CD14-positive monocyte (primary cell): Measurements from ENCODE around the gene ALDH7A1. TPM values are rescaled to one million over a fixed set of nuclear protein-coding genes. Genes with fewer than 3 reads are reported as not detected.

Experiments used
- DNase-seq, 3 donors: peaks; one replicate each; pipeline ENCODE4 v3.0.0-alpha.2; 2011 to 2022
- H2AFZ ChIP-seq: 2 replicates; pipeline ENCODE4 v1.6.0; 2012; ENCODE audit warnings: mild to moderate bottlenecking, low read depth, low read length, inconsistent platforms; ENCODE audit not compliant: insufficient read depth, poor library complexity, severe bottlenecking
- H3K27ac ChIP-seq, 2 donors: 1 replicate in 1 of 2; 2 replicates in 1 of 2; pipeline ENCODE4 v1.5.1; 2012 to 2013; ENCODE audit warnings: low read length in 2 of 2, control low read depth in 1 of 2, inconsistent platforms in 1 of 2, low read depth in 1 of 2, mild to moderate bottlenecking in 1 of 2
- H3K27me3 ChIP-seq, 2 donors: one replicate each; pipeline versions ENCODE4 v1.6.0 to v1.6.1; 2011 to 2013; ENCODE audit warnings: low read length in 2 of 2; ENCODE audit not compliant: control insufficient read depth in 2 of 2, insufficient read depth in 2 of 2
- H3K36me3 ChIP-seq, 2 donors: replicated peaks in 1 of 2; 1 replicate in 1 of 2; 2 replicates in 1 of 2; pipeline versions ENCODE4 v1.5.1 to v1.6.1; 2012 to 2013; ENCODE audit warnings: low read length in 2 of 2, control low read depth in 1 of 2, inconsistent platforms in 1 of 2, mild to moderate bottlenecking in 1 of 2; ENCODE audit not compliant: insufficient read depth in 2 of 2, control insufficient read depth in 1 of 2
- H3K4me1 ChIP-seq, 2 donors: 1 replicate in 1 of 2; 2 replicates in 1 of 2; pipeline versions ENCODE4 v1.5.1 to v1.6.1; 2012 to 2013; ENCODE audit warnings: low read length in 2 of 2, control low read depth in 1 of 2, inconsistent platforms in 1 of 2, mild to moderate bottlenecking in 1 of 2, moderate library complexity in 1 of 2; ENCODE audit not compliant: insufficient read depth in 2 of 2, control insufficient read depth in 1 of 2
- H3K4me2 ChIP-seq: replicated peaks from 2 replicates; pipeline ENCODE3; 2012; ENCODE audit warnings: low read length, moderate library complexity, mild to moderate bottlenecking; ENCODE audit not compliant: poor library complexity, severe bottlenecking; ENCODE audit errors: extremely low read depth
- H3K4me3 ChIP-seq, 3 experiments: fragments of 200-600 bp in 1 of 3; sonication (generic) in 1 of 3; replicated peaks in 1 of 3; 1 replicate in 2 of 3; 2 replicates in 1 of 3; pipeline ENCODE4 v1.5.1; 2011 to 2013; ENCODE audit warnings: low read length in 3 of 3, mild to moderate bottlenecking in 3 of 3, control low read depth in 2 of 3, low read depth in 2 of 3, inconsistent platforms in 1 of 3, moderate library complexity in 1 of 3
- H3K79me2 ChIP-seq: 2 replicates; pipeline ENCODE4 v1.6.0; 2012; ENCODE audit warnings: mild to moderate bottlenecking, control low read depth, inconsistent platforms, low read length, moderate library complexity; ENCODE audit not compliant: insufficient read depth
- H3K9ac ChIP-seq: 2 replicates; pipeline ENCODE4 v1.6.0; 2017; ENCODE audit warnings: low read length, mild to moderate bottlenecking; ENCODE audit not compliant: insufficient read depth, poor library complexity, severe bottlenecking
- H3K9me3 ChIP-seq, 2 donors: replicated peaks in 1 of 2; 1 replicate in 1 of 2; 2 replicates in 1 of 2; pipeline versions ENCODE4 v1.5.1 to v1.6.1; 2012 to 2013; ENCODE audit warnings: low read length in 2 of 2, control low read depth in 1 of 2; ENCODE audit not compliant: control insufficient read depth in 1 of 2, insufficient read depth in 1 of 2
- H4K20me1 ChIP-seq: 2 replicates; pipeline ENCODE4 v1.6.0; 2012; ENCODE audit warnings: mild to moderate bottlenecking, low read length, control low read depth, moderate library complexity; ENCODE audit not compliant: insufficient read depth
- H3K27ac Mint-ChIP-seq, 7 donors: one replicate each; pipeline ENCODE4 v1.8.0; 2020; ENCODE audit warnings: mild to moderate bottlenecking in 7 of 7, mixed read lengths in 7 of 7, moderate library complexity in 6 of 7, inconsistent platforms in 2 of 7
- H3K27me3 Mint-ChIP-seq, 3 donors: one replicate each; pipeline ENCODE4 v1.8.0; 2021 to 2022; ENCODE audit warnings: low read depth in 3 of 3, mild to moderate bottlenecking in 3 of 3, mixed read lengths in 3 of 3, moderate library complexity in 3 of 3, inconsistent platforms in 1 of 3
- H3K36me3 Mint-ChIP-seq, 2 donors: one replicate each; pipeline ENCODE4 v1.8.0; 2020; ENCODE audit warnings: mixed read lengths in 2 of 2, inconsistent platforms in 1 of 2, mild to moderate bottlenecking in 1 of 2
- H3K4me1 Mint-ChIP-seq: one replicate; pipeline ENCODE4 v1.8.0; 2020; ENCODE audit warnings: mild to moderate bottlenecking, mixed read lengths
- H3K4me3 Mint-ChIP-seq, 2 donors: one replicate each; pipeline ENCODE4 v1.8.0; 2020; ENCODE audit warnings: mild to moderate bottlenecking in 2 of 2, mixed read lengths in 2 of 2, moderate library complexity in 1 of 2
- H3K9me3 Mint-ChIP-seq, 7 donors: one replicate each; pipeline ENCODE4 v1.8.0; 2020 to 2022; ENCODE audit warnings: mixed read lengths in 7 of 7, mild to moderate bottlenecking in 6 of 7, moderate library complexity in 6 of 7, inconsistent platforms in 2 of 7
- WGBS: methylation state at CpG from one replicate; pipeline ENCODE4 v1.1.5; 2013; ENCODE audit warnings: missing lambda C conversion rate; ENCODE audit not compliant: insufficient coverage; 5-methylcytosine and 5-hydroxymethylcytosine counted together
- intact Hi-C, 2 donors: fragments of 100-400 bp; cut with micrococcal nuclease; formaldehyde crosslinking; loops; one replicate each; pipeline versions ENCODE4 v1.15.0 to v1.15.1; 2023
- polyA plus RNA-seq, 3 donors: library from polyadenylated mRNA; depleted of rRNA in 1 of 3; unstranded in 2 of 3; stranded (reverse) in 1 of 3; fragments of 300-500 nt in 2 of 3; fragments of >200 nt in 1 of 3; fragmentation: Illumina TruSeq in 2 of 3; gene quantifications; 1 replicate in 2 of 3; 2 replicates in 1 of 3; pipeline ENCODE4 v1.2.3, GENCODE V29; 2012 to 2021
- TF ChIP-seq, protein P1 (sequence below): fragments of 200-600 bp; IDR thresholded peaks from one replicate; pipeline ENCODE4 v1.8.0; 2022; ENCODE audit warnings: antibody characterized with exemption, mild to moderate bottlenecking

The ALDH7A1 gene
- polyA plus RNA-seq, 3 donors = 0.44 to 0.67 (median 0.59) TPM

DNA sequence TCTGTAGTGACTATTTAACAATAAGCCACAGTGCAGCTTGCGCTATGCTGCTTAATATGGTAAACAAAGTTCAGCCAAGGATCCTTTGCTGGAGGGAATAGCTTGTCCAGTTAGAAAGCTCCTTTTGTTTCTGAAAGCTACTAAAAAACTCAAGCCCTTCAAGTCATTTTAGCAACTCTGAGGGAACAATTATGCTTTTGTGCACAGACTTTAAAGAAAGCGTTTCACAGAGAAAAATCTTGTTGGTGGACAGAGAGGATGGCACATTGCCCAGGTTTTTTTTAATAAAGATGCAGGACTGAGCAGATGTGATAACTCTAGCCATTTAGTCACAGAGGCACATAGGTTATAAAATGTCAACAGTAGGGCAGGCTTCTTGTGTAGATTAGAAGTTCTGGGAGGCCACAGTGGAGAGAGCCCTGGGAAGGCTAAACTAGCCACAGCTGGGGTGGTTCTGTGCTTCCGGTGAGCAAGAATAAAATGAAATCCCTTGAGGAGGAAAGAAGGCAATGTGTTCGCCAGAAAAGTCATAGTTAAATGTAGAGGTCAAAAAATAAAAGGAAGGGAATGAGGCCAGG, 63.4 kb downstream of the ALDH7A1 start:
- H2AFZ ChIP-seq = no peak overlapping the region
- 100% methylated on average over 1 of the region's 4 CpGs for WGBS
- TF ChIP-seq, protein P1, sequence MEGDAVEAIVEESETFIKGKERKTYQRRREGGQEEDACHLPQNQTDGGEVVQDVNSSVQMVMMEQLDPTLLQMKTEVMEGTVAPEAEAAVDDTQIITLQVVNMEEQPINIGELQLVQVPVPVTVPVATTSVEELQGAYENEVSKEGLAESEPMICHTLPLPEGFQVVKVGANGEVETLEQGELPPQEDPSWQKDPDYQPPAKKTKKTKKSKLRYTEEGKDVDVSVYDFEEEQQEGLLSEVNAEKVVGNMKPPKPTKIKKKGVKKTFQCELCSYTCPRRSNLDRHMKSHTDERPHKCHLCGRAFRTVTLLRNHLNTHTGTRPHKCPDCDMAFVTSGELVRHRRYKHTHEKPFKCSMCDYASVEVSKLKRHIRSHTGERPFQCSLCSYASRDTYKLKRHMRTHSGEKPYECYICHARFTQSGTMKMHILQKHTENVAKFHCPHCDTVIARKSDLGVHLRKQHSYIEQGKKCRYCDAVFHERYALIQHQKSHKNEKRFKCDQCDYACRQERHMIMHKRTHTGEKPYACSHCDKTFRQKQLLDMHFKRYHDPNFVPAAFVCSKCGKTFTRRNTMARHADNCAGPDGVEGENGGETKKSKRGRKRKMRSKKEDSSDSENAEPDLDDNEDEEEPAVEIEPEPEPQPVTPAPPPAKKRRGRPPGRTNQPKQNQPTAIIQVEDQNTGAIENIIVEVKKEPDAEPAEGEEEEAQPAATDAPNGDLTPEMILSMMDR = no peak
- no peaks in the 10 kb centered on the region for H3K79me2 ChIP-seq
- H3K27ac Mint-ChIP-seq = no peak overlapping the region
- peaks cover 0 to 2% (median 0%) of the 10 kb centered on the region in 7 donors for H3K9me3 Mint-ChIP-seq
- H3K4me2 ChIP-seq = no peak overlapping the region
- no peak overlapping the region for H3K27ac ChIP-seq
- H3K36me3 ChIP-seq = no peaks in the 10 kb centered on the region
- no peaks in the 10 kb centered on the region for H3K4me1 Mint-ChIP-seq
- no peak overlapping the region for H3K4me3 Mint-ChIP-seq
- intact Hi-C loops = no loop called here
- H4K20me1 ChIP-seq = no peaks in the 10 kb centered on the region
- H3K9me3 ChIP-seq = no peaks in the 10 kb centered on the region
- no peaks in the 10 kb centered on the region for H3K36me3 Mint-ChIP-seq
- H3K27me3 Mint-ChIP-seq = peaks cover 3 to 5% (median 3%) of the 10 kb centered on the region in 3 donors
- H3K9ac ChIP-seq = no peak overlapping the region
- H3K4me1 ChIP-seq = no peaks in the 10 kb centered on the region
- H3K27me3 ChIP-seq = no peaks in the 10 kb centered on the region
- no peak overlapping the region for H3K4me3 ChIP-seq
- no peak for DNase-seq

DNA sequence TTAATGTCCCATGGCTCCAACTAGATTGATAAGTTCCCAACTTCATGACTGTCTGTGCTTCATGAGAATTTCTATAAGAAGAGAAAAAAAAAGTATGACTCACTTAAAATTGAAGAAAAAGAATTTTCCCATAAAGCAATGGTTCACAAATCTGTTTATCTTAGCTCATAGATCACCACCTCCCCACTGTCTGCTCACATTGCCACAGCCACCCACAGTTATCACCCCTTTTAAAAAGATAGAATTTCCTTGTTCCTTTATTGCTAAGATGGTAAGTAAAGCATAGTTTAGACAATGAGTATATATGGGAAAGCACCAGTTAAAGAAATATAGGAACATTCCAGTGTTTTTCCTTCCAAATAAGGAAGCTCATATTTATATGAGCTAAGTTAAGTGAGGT, 67.1 kb downstream of the ALDH7A1 start:
- intact Hi-C loops = no loop called here
- Histone ChIP-seq H3K36me3 (no peaks in the 10 kb centered on the region), H3K4me1 (peaks cover 4 to 5% of the 10 kb centered on the region in 2 donors), H3K4me2 (no peak overlapping the region), H4K20me1 (no peaks in the 10 kb centered on the region), H3K9me3 (no peaks in the 10 kb centered on the region), H3K9ac (no peak overlapping the region), H3K79me2 (no peaks in the 10 kb centered on the region), H3K4me3 (no peak overlapping the region), H3K27me3 (no peaks in the 10 kb centered on the region), H2AFZ (no peak overlapping the region), H3K27ac (no peak overlapping the region)
- TF ChIP-seq, protein P1 = no peak
- no peak for DNase-seq
- Mint-ChIP-seq H3K4me1 (peaks cover 6% of the 10 kb centered on the region), H3K27me3 (peaks cover 3 to 6% (median 5%) of the 10 kb centered on the region in 3 donors), H3K27ac (no peak overlapping the region), H3K4me3 (no peak overlapping the region), H3K9me3 (peaks cover 0 to 5% (median 0%) of the 10 kb centered on the region in 7 donors), H3K36me3 (no peaks in the 10 kb centered on the region)
